GM10248 (cell line): Measurements from ENCODE around the gene EPC2.

Experiments
- CTCF ChIA-PET: fragments of 300-600 bp; sonication (Branson Sonifier 250); formaldehyde crosslinking; extraction: SDS; loops from one replicate; lab custom pipeline; 2021; ENCODE audit warnings: antibody characterized with exemption; lab: Yijun Ruan, JAX
- POLR2A ChIA-PET: fragments of 350-650 bp; sonication (Branson Sonifier 250); formaldehyde crosslinking; extraction: SDS; loops from one replicate; lab custom pipeline; 2020; ENCODE audit warnings: antibody characterized with exemption; lab: Yijun Ruan, JAX
- DNase-seq: peaks from one replicate; pipeline ENCODE4 v3.0.0; 2012; ENCODE audit errors: extremely low spot score
- CTCF ChIP-seq: IDR thresholded peaks from 2 replicates; pipeline ENCODE4 v1.5.1; 2012; ENCODE audit warnings: mild to moderate bottlenecking, low read depth; ENCODE audit errors: extremely low read depth, missing control alignments, control extremely low read depth

EPC2 gene

GRCh38 chr2:148726228-148726627 lies 81.7 kb downstream of the EPC2 start:
- TF ChIP-seq CTCF: no peak
- POLR2A ChIA-PET: no interaction called here
- no peak for DNase-seq
- CTCF ChIA-PET: no interaction called here

GRCh38 chr2:148730085-148730484 lies 85.5 kb downstream of the EPC2 start:
- POLR2A ChIA-PET: no interaction called here
- CTCF ChIA-PET: interaction anchor here (1.0 to 1.6 kb wide), 2 partner anchors 11 to 12 kb away, joined by 4 read pairs; no protein-coding TSS in a partner anchor
- no peak for DNase-seq
- TF ChIP-seq CTCF: no peak

GRCh38 chr2:148737742-148738141 lies 93.2 kb downstream of the EPC2 start:
- POLR2A ChIA-PET: interaction anchor here (0.6 kb wide), 1 partner anchor 618 kb away, joined by 6 read pairs; no protein-coding TSS in a partner anchor
- TF ChIP-seq CTCF: no peak
- DNase-seq: no peak
- CTCF ChIA-PET: interaction anchor here (0.9 to 1.1 kb wide), 2 partner anchors 10 to 30 kb away, joined by 3 read pairs; no protein-coding TSS in a partner anchor

DNA sequence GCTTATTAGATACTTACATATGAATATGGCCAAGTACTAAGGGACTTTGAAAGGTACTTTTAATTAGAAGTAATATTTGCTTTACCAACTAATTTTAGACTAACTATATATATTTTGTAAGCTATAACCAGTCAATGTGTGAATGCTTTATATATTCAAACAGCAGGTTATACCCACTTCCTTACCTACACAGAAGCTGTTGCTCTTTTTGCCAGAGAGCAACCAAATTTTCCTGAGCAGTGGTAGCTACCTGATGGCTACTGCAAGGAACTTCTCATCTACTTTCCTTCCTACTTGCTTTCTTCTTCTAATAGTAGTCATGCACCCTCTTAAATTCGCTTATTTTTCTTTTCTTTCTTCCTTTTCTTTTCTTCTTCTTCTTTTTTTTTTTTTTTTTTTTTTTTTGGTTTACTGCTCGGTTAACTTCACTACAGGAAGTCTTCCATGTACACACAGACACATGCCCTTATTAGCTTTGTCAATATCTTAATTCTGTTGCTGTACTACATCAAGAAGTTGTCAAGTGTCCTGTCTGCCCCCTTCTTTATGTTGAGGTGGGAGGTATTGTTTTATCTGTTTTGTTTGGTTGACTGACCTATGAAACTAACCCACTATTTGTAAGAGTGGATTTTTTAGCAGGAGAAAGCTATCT lies 95.0 kb downstream of the EPC2 start:
- DNase-seq: no peak
- ChIA-PET CTCF (interaction anchor here (1.2 to 2.2 kb wide), 4 partner anchors 14 to 19 kb away, joined by 3 to 7 read pairs (median 5); no protein-coding TSS in a partner anchor), POLR2A (no interaction called here)
- TF ChIP-seq CTCF: no peak

- ChIA-PET CTCF (interaction anchor here (1.2 to 1.3 kb wide), 2 partner anchors 10 to 11 kb away, joined by 3 to 4 read pairs; no protein-coding TSS in a partner anchor), POLR2A (no interaction called here)
- no peak for TF ChIP-seq CTCF
- no peak for DNase-seq
These were observed 97.8 kb downstream of the EPC2 start for GRCh38 chr2:148742373-148742772.

GRCh38 chr2:148745151-148745851 lies 100.8 kb downstream of the EPC2 start:
- ChIA-PET CTCF (interaction anchor here (1.4 to 1.6 kb wide), 3 partner anchors 9 to 21 kb away, joined by 3 to 5 read pairs (median 4); no protein-coding TSS in a partner anchor), POLR2A (no interaction called here)
- TF ChIP-seq CTCF: no peak
- no peak for DNase-seq
